Lower lobe of right lung (tissue), 2 donors: ENCODE data around the gene NOXO1. TPM values are rescaled to one million over a fixed set of nuclear protein-coding genes. Genes with fewer than 3 reads are reported as not detected.
A peak's percentile ranks its signal among the peaks of the same experiment; 100 is the strongest.
"Not testable (repeated sequence)": the region's sequence is repeated elsewhere in the genome, so short reads cannot be mapped to it uniquely, and the experiment has no call there.

Source experiments
- ATAC-seq, 2 donors: fragments of 200-7000 bp; cut with Tn5 transposase; one replicate each; pipeline ENCODE4 v1.9.1; 2020 to 2022; ENCODE audit warnings: mild to moderate bottlenecking in 2 of 2, moderate library complexity in 2 of 2
- DNase-seq: peaks from one replicate; pipeline ENCODE4 v3.0.0-alpha.2; 2020
- H3K27ac ChIP-seq: fragments of 200-600 bp; one replicate; pipeline ENCODE4 v1.8.0; 2022
- H3K27me3 ChIP-seq: fragments of 200-600 bp; one replicate; pipeline ENCODE4 v1.8.0; 2022; ENCODE audit warnings: low read depth
- H3K36me3 ChIP-seq: fragments of 200-600 bp; one replicate; pipeline ENCODE4 v1.8.0; 2022; ENCODE audit warnings: mild to moderate bottlenecking
- H3K4me1 ChIP-seq: fragments of 200-600 bp; one replicate; pipeline ENCODE4 v1.8.0; 2022
- H3K4me3 ChIP-seq: fragments of 200-600 bp; one replicate; pipeline ENCODE4 v1.8.0; 2022; ENCODE audit warnings: mild to moderate bottlenecking
- H3K9me3 ChIP-seq: fragments of 200-600 bp; one replicate; pipeline ENCODE4 v1.8.0; 2022
- CTCF ChIP-seq: fragments of 200-600 bp; IDR thresholded peaks from one replicate; pipeline ENCODE4 v1.8.0; 2022; ENCODE audit warnings: antibody characterized with exemption, mild to moderate bottlenecking
- intact Hi-C: fragments of 100-400 bp; cut with DNase I; formaldehyde crosslinking; loops from one replicate; pipeline ENCODE4 v1.11.0; 2022
- total RNA-seq: library from RNA; stranded (reverse); fragmentation: NEBNext Ultra II Directional; extraction: Animal tissue kit (Norgen Biotek cat#: 25700); gene quantifications from one replicate; pipeline ENCODE4 v1.2.1, GENCODE V29; 2021
- donor health status: DM: no; HTN: yes; CAD: no; lungs with severe emphysema.

The NOXO1 gene
- total RNA-seq, 1 donor from 2014 or later, result 1.7 TPM

- peak; percentile 39 for DNase-seq
- Histone ChIP-seq H3K9me3 (no peaks in the 10 kb centered on the region), H3K27ac (peak overlapping the region; percentile 18), H3K4me3 (peak overlapping the region; percentile 96), H3K36me3 (peaks cover 26% of the 10 kb centered on the region), H3K4me1 (peaks cover 43% of the 10 kb centered on the region), H3K27me3 (no peaks in the 10 kb centered on the region)
- no peak for ATAC-seq
- TF ChIP-seq CTCF, result no peak
- intact Hi-C loops, result no loop called here
Measured at GRCh38 chr16:1960665-1961630, 20.3 kb downstream of the NOXO1 start.

GRCh38 chr16:1959269-1960039, 21.8 kb downstream of the NOXO1 start, which contains the start of gene NDUFB10:
TSS of gene NDUFB10 (plus strand) at chr16:1959538. CDS start at chr16:1959625, 87 bp downstream.
- peak within 1 kb of the TSS; percentile 96 for H3K4me3 ChIP-seq
- no peaks in the 10 kb centered on the region for H3K27me3 ChIP-seq
- peak within 1 kb of the TSS; percentile 92 for H3K27ac ChIP-seq
- intact Hi-C loops, result no loop called here
- peak; percentile 81 for TF ChIP-seq CTCF
- peaks cover 35% of the 10 kb centered on the region for H3K4me1 ChIP-seq
- ATAC-seq (peak; percentile 96 to 97), DNase-seq (peak; percentile 95)
- no peaks in the 10 kb centered on the region for H3K9me3 ChIP-seq
- peaks cover 26% of the 10 kb centered on the region for H3K36me3 ChIP-seq

- H3K27ac ChIP-seq, result peak overlapping the region; percentile 92
- intact Hi-C loops, result no loop called here
- no peaks in the 10 kb centered on the region for H3K27me3 ChIP-seq
- ATAC-seq (peak; percentile 4 to 18), DNase-seq (peak; percentile 56)
- H3K9me3 ChIP-seq, result no peaks in the 10 kb centered on the region
- no peak for TF ChIP-seq CTCF
- peak overlapping the region; percentile 96 for H3K4me3 ChIP-seq
- peaks cover 26% of the 10 kb centered on the region for H3K36me3 ChIP-seq
- H3K4me1 ChIP-seq, result peaks cover 32% of the 10 kb centered on the region
Measured at GRCh38 chr16:1958715-1959268, 22.5 kb downstream of the NOXO1 start.

- H3K27ac ChIP-seq, ATAC-seq, intact Hi-C loops, H3K4me3 ChIP-seq, H3K27me3 ChIP-seq, H3K9me3 ChIP-seq: not testable (repeated sequence)
- Histone ChIP-seq H3K4me1 (peaks cover 25% of the 10 kb centered on the region), H3K36me3 (peaks cover 22% of the 10 kb centered on the region)
- peak; percentile 42 for DNase-seq
Measured at GRCh38 chr16:1958143-1958491, 23.2 kb downstream of the NOXO1 start.

GRCh38 chr16:1957434-1958142, 23.7 kb downstream of the NOXO1 start:
- DNase-seq, H3K4me3 ChIP-seq, ATAC-seq, intact Hi-C loops, H3K9me3 ChIP-seq, H3K27me3 ChIP-seq, H3K27ac ChIP-seq: not testable (repeated sequence)
- H3K36me3 ChIP-seq, result peaks cover 17% of the 10 kb centered on the region
- peaks cover 21% of the 10 kb centered on the region for H3K4me1 ChIP-seq

GRCh38 chr16:1953734-1954133, 27.5 kb downstream of the NOXO1 start:
- H3K9me3 ChIP-seq, result no peaks in the 10 kb centered on the region
- H3K4me1 ChIP-seq, result peaks cover 1% of the 10 kb centered on the region
- H3K27me3 ChIP-seq, result no peaks in the 10 kb centered on the region
- H3K4me3 ChIP-seq, result no peak overlapping the region
- intact Hi-C loops, result no loop called here
- no peaks in the 10 kb centered on the region for H3K36me3 ChIP-seq
- H3K27ac ChIP-seq, result no peak overlapping the region
- ATAC-seq, result peak in 1 of 2 donors; percentile 11
- peak; percentile 43 for DNase-seq
- TF ChIP-seq CTCF, result no peak
